Heart left ventricle (tissue), 13 donors: ENCODE measurements around the gene DNAH7.

Experiments used
- POLR2A ChIP-seq, 2 donors: fragments of 450-650 bp; IDR thresholded peaks; one replicate each; pipeline ENCODE4 v1.6.1; 2017; ENCODE audit warnings: antibody characterized with exemption in 2 of 2, mild to moderate bottlenecking in 2 of 2, moderate library complexity in 2 of 2
- TF ChIP-seq, protein P1 (sequence below), 12 donors: fragments of 200-600 bp; sonication (generic) in 4 of 12; IDR thresholded peaks; one replicate each; pipeline versions ENCODE4 v1.5.0 to v1.8.0; 2018 to 2022; ENCODE audit warnings: antibody characterized with exemption in 12 of 12, mild to moderate bottlenecking in 5 of 12
- donor health status: ischemic (EF 13 %, LVEDD 7.1; RV severe dilation, severe dysfunction).
- donor health status: DM: no; HTN: yes; CAD: no.
- donor health status: DM: no; HTN: no; CAD: no.
- donor health status: ischemic (EF 25% LVEDD 6.9; RV normal size, moderate dysfunction).
- donor health status: ischemic (EF 25% LVEDD 5.7; RV mildly dilated, moderate dysfunction).
- donor health status: ischemic (EF 35%, LVEDD 5.7; RV mildly dilated, moderate dysfunction).
- donor health status: nonischemic (EF 11% LVEDD 7.7; RV severe dilation, severe dysfunction).
- donor health status: DM: yes; HTN: yes; CAD: no.
- donor health status: PGD.
- donor health status: ischemic (EF 29% LVEDD 5.4; RV normal size, mild dysfunction).
- donor health status: nonischemic (EF 23%, LVEDD 6.1; RV moderate dilation, normal function).

DNA sequence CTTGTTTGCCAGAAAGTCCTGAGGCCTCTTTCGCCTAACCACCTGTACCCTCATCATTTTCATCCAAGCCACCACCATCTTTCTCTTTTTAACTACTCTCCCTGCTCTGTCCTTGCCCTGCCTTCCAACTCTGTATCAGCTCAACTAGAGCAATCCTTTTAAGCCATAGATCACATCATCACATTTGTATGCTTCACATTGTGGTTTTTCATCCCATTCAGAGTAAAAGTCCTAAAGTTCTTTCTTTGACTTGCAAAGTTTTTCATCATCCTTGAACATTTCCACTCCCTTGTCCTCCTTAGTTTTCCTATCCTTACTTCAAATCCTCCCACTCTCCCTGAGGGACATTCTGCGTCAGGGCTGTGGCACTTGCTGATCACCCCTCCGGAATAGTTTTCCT lies 337.7 kb downstream of the DNAH7 start:
- TF ChIP-seq, protein P1, sequence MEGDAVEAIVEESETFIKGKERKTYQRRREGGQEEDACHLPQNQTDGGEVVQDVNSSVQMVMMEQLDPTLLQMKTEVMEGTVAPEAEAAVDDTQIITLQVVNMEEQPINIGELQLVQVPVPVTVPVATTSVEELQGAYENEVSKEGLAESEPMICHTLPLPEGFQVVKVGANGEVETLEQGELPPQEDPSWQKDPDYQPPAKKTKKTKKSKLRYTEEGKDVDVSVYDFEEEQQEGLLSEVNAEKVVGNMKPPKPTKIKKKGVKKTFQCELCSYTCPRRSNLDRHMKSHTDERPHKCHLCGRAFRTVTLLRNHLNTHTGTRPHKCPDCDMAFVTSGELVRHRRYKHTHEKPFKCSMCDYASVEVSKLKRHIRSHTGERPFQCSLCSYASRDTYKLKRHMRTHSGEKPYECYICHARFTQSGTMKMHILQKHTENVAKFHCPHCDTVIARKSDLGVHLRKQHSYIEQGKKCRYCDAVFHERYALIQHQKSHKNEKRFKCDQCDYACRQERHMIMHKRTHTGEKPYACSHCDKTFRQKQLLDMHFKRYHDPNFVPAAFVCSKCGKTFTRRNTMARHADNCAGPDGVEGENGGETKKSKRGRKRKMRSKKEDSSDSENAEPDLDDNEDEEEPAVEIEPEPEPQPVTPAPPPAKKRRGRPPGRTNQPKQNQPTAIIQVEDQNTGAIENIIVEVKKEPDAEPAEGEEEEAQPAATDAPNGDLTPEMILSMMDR (IDR thresholded peaks at IDR 0.05), result no peak
- TF ChIP-seq POLR2A (IDR thresholded peaks at IDR 0.05), result no peak
